HepG2 (cell line): Measurements from ENCODE around the gene NODAL. TPM values are rescaled to one million over a fixed set of nuclear protein-coding genes. Genes with fewer than 3 reads are reported as not detected.
A peak's percentile ranks its signal among the peaks of the same experiment; 100 is the strongest.

Source experiments
- ATAC-seq: fragments of 200-7000 bp; cut with Tn5 transposase; 3 replicates; pipeline ENCODE4 v1.9.1; 2020; ENCODE audit warnings: mild to moderate bottlenecking, moderate library complexity
- BruUV-seq: library from RNA; stranded (reverse); fragments of 400-500 nt; replicated peaks from 2 replicates; lab custom pipeline; 2021; lab: Mats Ljungman, UMichigan
- CTCF ChIA-PET: fragments of 300-600 bp; formaldehyde crosslinking; extraction: SDS; loops from one replicate; lab custom pipeline; 2021; ENCODE audit warnings: low total read pairs, inconsistent platforms, low intra/inter-chr PET ratio; lab: Yijun Ruan, JAX
- POLR2A ChIA-PET: fragments of 350-600 bp; sonication (Branson Sonifier 250); formaldehyde crosslinking; loops from one replicate; lab custom pipeline; 2020; ENCODE audit warnings: antibody characterized with exemption, inconsistent platforms; lab: Yijun Ruan, JAX
- DNase-seq: peaks from one replicate; pipeline ENCODE4 v3.0.0-alpha.2; 2015; ENCODE audit warnings: low spot score
- FAIRE-seq: peaks from 3 replicates; lab custom pipeline; 2011; peaks lifted over from hg19 to GRCh38; lab: Jason Lieb, UNC
- H2AFZ ChIP-seq: one replicate; pipeline ENCODE4 v1.6.1; 2011; ENCODE audit warnings: low read length, inconsistent platforms
- H3K27ac ChIP-seq: fragments of 300-600 bp; 3 replicates; pipeline ENCODE4 v1.8.0; 2011; ENCODE audit warnings: mixed run types, mild to moderate bottlenecking, mixed read lengths, low read length, inconsistent platforms; ENCODE audit not compliant: insufficient read depth; ENCODE audit errors: extremely low read length
- H3K27me3 ChIP-seq, 2 experiments: fragments of 200-600 bp in 1 of 2; 2 replicates in 1 of 2; 3 replicates in 1 of 2; pipeline versions ENCODE4 v1.6.0 to v1.8.0; 2011; ENCODE audit warnings: low read length in 2 of 2, mild to moderate bottlenecking in 2 of 2, moderate library complexity in 2 of 2, inconsistent platforms in 1 of 2; ENCODE audit not compliant: insufficient read depth in 2 of 2, control insufficient read depth in 1 of 2
- H3K36me3 ChIP-seq, 2 experiments: fragments of 200-600 bp in 1 of 2; replicated peaks in 1 of 2; 2 replicates in 1 of 2; 3 replicates in 1 of 2; pipeline versions ENCODE4 v1.5.1 to v1.8.0; 2011; ENCODE audit warnings: low read length in 2 of 2, inconsistent platforms in 1 of 2; ENCODE audit not compliant: insufficient read depth in 2 of 2, control insufficient read depth in 1 of 2
- H3K4me1 ChIP-seq: 2 replicates; pipeline ENCODE4 v1.5.1; 2012; ENCODE audit warnings: low read length, inconsistent platforms; ENCODE audit not compliant: insufficient read depth
- H3K4me2 ChIP-seq: 2 replicates; pipeline ENCODE4 v1.6.0; 2011; ENCODE audit warnings: low read depth, low read length, inconsistent platforms
- H3K4me3 ChIP-seq, 3 experiments: fragments of 200-600 bp in 1 of 3; sonication (generic), shearing (Covaris generic) in 1 of 3; replicated peaks in 1 of 3; 2 replicates each; pipeline ENCODE4 v1.5.1; 2011 to 2016; ENCODE audit warnings: low read length in 3 of 3, inconsistent platforms in 2 of 3, low read depth in 2 of 3, mild to moderate bottlenecking in 2 of 3, control low read depth in 1 of 3, mixed read lengths in 1 of 3; ENCODE audit not compliant: insufficient read depth in 1 of 3
- H3K79me2 ChIP-seq: one replicate; pipeline ENCODE4 v1.6.1; 2011; ENCODE audit warnings: low read length, inconsistent platforms; ENCODE audit not compliant: insufficient read depth
- H3K9ac ChIP-seq: 2 replicates; pipeline ENCODE4 v1.6.0; 2011; ENCODE audit warnings: mild to moderate bottlenecking, low read depth, low read length, inconsistent platforms; ENCODE audit not compliant: insufficient read depth
- H3K9me3 ChIP-seq: 2 replicates; pipeline ENCODE4 v1.5.1; 2012; ENCODE audit warnings: mild to moderate bottlenecking, low read length
- H4K20me1 ChIP-seq: 2 replicates; pipeline ENCODE4 v1.6.0; 2011; ENCODE audit warnings: inconsistent platforms, mild to moderate bottlenecking, low read length, moderate library complexity; ENCODE audit not compliant: insufficient read depth
- CEBPG ChIP-seq: IDR thresholded peaks from 2 replicates; pipeline ENCODE4 v1.6.1; 2016
- JDP2 ChIP-seq: sonication (generic); formaldehyde crosslinking; IDR thresholded peaks from 2 replicates; pipeline ENCODE4 v1.8.1; 2022; ENCODE audit warnings: missing genetic modification reagents, borderline replicate concordance
- NFATC3 ChIP-seq: sonication (generic); formaldehyde crosslinking; IDR thresholded peaks from 2 replicates; pipeline ENCODE4 v1.5.1; 2020; ENCODE audit warnings: mild to moderate bottlenecking, missing genetic modification reagents
- PHF5A ChIP-seq: IDR thresholded peaks from one replicate; pipeline ENCODE4 v1.6.1; 2018; ENCODE audit warnings: low read depth, missing genetic modification reagents; ENCODE audit not compliant: unreplicated experiment
- RBM22 ChIP-seq: fragments of 200-400 bp; formaldehyde crosslinking; optimal IDR thresholded peaks from 2 replicates; pipeline ENCODE3; 2017; ENCODE audit warnings: mild to moderate bottlenecking, low read length, moderate library complexity
- SP2 ChIP-seq: sonication (generic); formaldehyde crosslinking; IDR thresholded peaks from 2 replicates; pipeline ENCODE4 v1.5.1; 2020; ENCODE audit warnings: mild to moderate bottlenecking, missing genetic modification reagents
- ZNF546 ChIP-seq: sonication (generic); formaldehyde crosslinking; conservative IDR thresholded peaks from 2 replicates; pipeline ENCODE4 v1.8.1; 2023; ENCODE audit warnings: mild to moderate bottlenecking, missing genetic modification reagents
- ZNF660 ChIP-seq: sonication (generic); formaldehyde crosslinking; IDR thresholded peaks from 2 replicates; pipeline ENCODE4 v1.5.1; 2020; ENCODE audit warnings: mild to moderate bottlenecking, low read depth, missing genetic modification reagents, borderline replicate concordance
- ZNF790 ChIP-seq: sonication (generic); formaldehyde crosslinking; IDR thresholded peaks from 2 replicates; pipeline ENCODE4 v1.8.0; 2022; ENCODE audit warnings: missing genetic modification reagents, mild to moderate bottlenecking, borderline replicate concordance
- ZNF850 ChIP-seq: sonication (generic); formaldehyde crosslinking; conservative IDR thresholded peaks from 2 replicates; pipeline ENCODE4 v1.9.0; 2021; ENCODE audit warnings: mild to moderate bottlenecking, missing genetic modification reagents
- WGBS: methylation state at CpG from one replicate; pipeline ENCODE4 v1.1.6; 2017; ENCODE audit warnings: low lambda C conversion rate; 5-methylcytosine and 5-hydroxymethylcytosine counted together
- in situ Hi-C: cut with HindIII; loops from 2 replicates; pipeline ENCODE4 v1.10.0; 2017; ENCODE audit warnings: low pct_unique_long_range_greater_than_20kb; ENCODE audit not compliant: extremely low pct_ligation_motif_present
- intact Hi-C: fragments of 100-400 bp; cut with micrococcal nuclease; formaldehyde crosslinking; loops from one replicate; pipeline ENCODE4 v1.10.0; 2022; ENCODE audit not compliant: unreplicated experiment
- polyA plus RNA-seq, 8 experiments: library from polyadenylated mRNA; depleted of rRNA in 3 of 8; stranded (reverse) in 7 of 8; unstranded in 1 of 8; fragments of >200 nt; fragmentation: Illumina TruSeq in 4 of 8; extraction: Trizol in 4 of 8; gene quantifications; 2 replicates each; pipeline versions ENCODE4 v1.2.1 to v1.2.3, GENCODE V29; 2011 to 2016; ENCODE audit warnings: low read depth in 4 of 8, missing spikeins in 1 of 8, mixed read lengths in 1 of 8; ENCODE audit not compliant: insufficient read depth in 1 of 8
- total RNA-seq, 5 experiments: library from RNA; depleted of rRNA; stranded (reverse); fragments of >200 nt; fragmentation: Illumina TruSeq; extraction: Trizol; gene quantifications; 2 replicates each; pipeline ENCODE4 v1.2.3, GENCODE V29; 2016; ENCODE audit warnings: low read depth in 1 of 5
- TF ChIP-seq, protein P1 (sequence below): sonication (generic); formaldehyde crosslinking; IDR thresholded peaks from 2 replicates; pipeline ENCODE4 v1.4.0; 2020; ENCODE audit warnings: missing genetic modification reagents, low read depth, mild to moderate bottlenecking, borderline replicate concordance

Gene NODAL
- total and polyA plus RNA-seq, 2 of the 13 experiments (the other 11 are each of a cell fraction or from before 2014, with no cell fraction given), result not detected

- 100% methylated on average over 3 of the region's 3 CpGs for WGBS
- no peak for ATAC-seq
These were observed 16.4 kb downstream of the NODAL start for GRCh38 chr10:70425096-70425495.

GRCh38 chr10:70424320-70424719 is 17.2 kb downstream of the NODAL start:
- no peak for DNase-seq
- H3K27me3 ChIP-seq, result no peaks in the 10 kb centered on the region
- no peak overlapping the region for H3K4me2 ChIP-seq
- 0 out of 2 replicates have a peak, but pooled peaks cover 6% of the 10 kb centered on the region for H3K4me1 ChIP-seq
- no peak for FAIRE-seq
- H3K9me3 ChIP-seq, result no peaks in the 10 kb centered on the region
- no peak overlapping the region for H2AFZ ChIP-seq
- ATAC-seq, result no peak
- no peak overlapping the region for H3K9ac ChIP-seq
- intact Hi-C loops, result no loop called here
- CTCF ChIA-PET, result no interaction called here
- no peak for TF ChIP-seq ZNF546
- TF ChIP-seq NFATC3 (CRISPR knock-in tag), result no peak
- TF ChIP-seq, protein P1, sequence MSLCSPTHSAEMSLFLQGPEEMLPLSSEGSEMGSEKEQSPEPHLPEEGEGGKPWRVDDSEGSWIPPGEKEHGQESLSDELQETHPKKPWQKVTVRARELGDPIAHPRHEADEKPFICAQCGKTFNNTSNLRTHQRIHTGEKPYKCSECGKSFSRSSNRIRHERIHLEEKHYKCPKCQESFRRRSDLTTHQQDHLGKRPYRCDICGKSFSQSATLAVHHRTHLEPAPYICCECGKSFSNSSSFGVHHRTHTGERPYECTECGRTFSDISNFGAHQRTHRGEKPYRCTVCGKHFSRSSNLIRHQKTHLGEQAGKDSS (CRISPR knock-in tag), result no peak
- TF ChIP-seq ZNF660 (CRISPR knock-in tag), result no peak
- no peak for TF ChIP-seq ZNF790
- TF ChIP-seq PHF5A (CRISPR knock-in tag), result no peak
- no peak for TF ChIP-seq ZNF850 (CRISPR knock-in tag)
- no peak for TF ChIP-seq SP2
- TF ChIP-seq, all 625 proteins: peak for 0
- BruUV-seq, result no TSS peak
- in situ Hi-C loops, result no loop called here
- H3K4me3 ChIP-seq, result no peak overlapping the region
- WGBS, result 100% methylated on average over 3 of the region's 3 CpGs
- H3K27ac ChIP-seq, result no peak overlapping the region
- H3K36me3 ChIP-seq, result peaks cover 17 to 47% of the 10 kb centered on the region in 2 experiments
- no peaks in the 10 kb centered on the region for H3K79me2 ChIP-seq
- POLR2A ChIA-PET, result interaction anchor here (1.1 to 1.2 kb wide), 2 partner anchors 12 to 19 kb away, joined by 3 to 5 read pairs; no protein-coding TSS in a partner anchor
- H4K20me1 ChIP-seq, result no peaks in the 10 kb centered on the region

More at GRCh38 chr10:70425096-70425495, 16.4 kb downstream of the NODAL start:
- Histone ChIP-seq H3K4me3 (no peak overlapping the region), H3K4me1 (peaks cover 10% of the 10 kb centered on the region), H2AFZ (no peak overlapping the region), H3K27ac (no peak overlapping the region), H3K9me3 (no peaks in the 10 kb centered on the region), H3K79me2 (no peaks in the 10 kb centered on the region), H3K27me3 (no peaks in the 10 kb centered on the region), H3K36me3 (peaks cover 15 to 43% of the 10 kb centered on the region in 2 experiments), H4K20me1 (no peaks in the 10 kb centered on the region), H3K9ac (no peak overlapping the region), H3K4me2 (no peak overlapping the region)
- BruUV-seq, result no TSS peak
- DNase-seq (no peak), FAIRE-seq (no peak)
- ChIA-PET CTCF (no interaction called here), POLR2A (interaction anchor here (1.1 to 1.2 kb wide), 2 partner anchors 13 to 21 kb away, joined by 3 to 4 read pairs; partner anchors contain the start of gene EIF4EBP2)
- TF ChIP-seq RBM22, result peak; percentile 51
- no peak for TF ChIP-seq CEBPG
- TF ChIP-seq JDP2, result no peak
- intact Hi-C loops (no loop called here), in situ Hi-C loops (no loop called here)
